DMS53 treated with DMSO at 0.1 percent for 48 hours (cell line): ENCODE measurements around the gene SFMBT2.

Source experiments
- DNase-seq: peaks from one replicate; lab custom pipeline; 2025; ENCODE audit not compliant: unreplicated experiment; lab: John Stamatoyannopoulos, UW

The SFMBT2 gene

DNA sequence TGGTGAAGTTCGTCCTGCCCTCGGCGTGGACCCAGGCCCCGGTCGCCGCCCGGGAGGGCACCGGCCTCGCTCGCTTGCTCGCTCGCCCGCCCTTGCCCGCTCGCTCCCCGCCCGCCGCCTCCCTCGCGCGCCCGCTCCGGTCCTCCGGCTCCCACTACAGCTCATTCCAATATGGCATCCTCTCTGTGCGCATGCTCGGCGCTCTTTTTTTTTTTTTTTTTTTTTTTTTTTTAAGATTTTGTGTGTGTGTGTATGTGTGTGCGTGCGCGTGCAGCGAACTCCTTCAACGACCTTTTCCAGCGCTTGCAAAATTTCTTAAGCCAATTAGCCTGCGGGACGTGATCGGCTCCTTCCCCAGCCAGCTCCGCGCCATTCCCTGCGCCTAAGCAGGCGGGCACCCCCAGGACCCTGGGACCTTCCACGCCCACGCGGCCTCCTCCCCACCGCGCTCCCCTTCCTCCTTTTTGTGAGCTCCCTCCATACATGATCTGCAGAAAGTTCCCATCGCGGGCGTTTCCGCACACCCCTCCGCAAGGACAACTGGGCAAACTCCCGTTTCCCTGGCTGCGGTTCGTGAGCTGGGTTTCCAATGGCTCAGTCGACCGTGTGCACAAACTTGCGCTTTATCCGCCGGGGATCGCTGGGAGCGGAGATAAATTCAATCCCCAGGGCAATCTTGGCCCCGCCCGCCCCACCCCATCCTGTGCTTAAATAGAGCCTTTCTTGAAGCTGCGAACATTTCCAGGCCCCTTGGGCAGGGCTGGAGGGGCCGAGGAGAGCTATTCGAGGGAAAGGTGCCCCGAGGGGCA lies at the start of gene SFMBT2:
SFMBT2 (minus strand) TSS at position 173 of the 809 bp plus-strand sequence. CDS start 29,136 bp downstream, outside the sequence.
- no peak for DNase-seq

DNA sequence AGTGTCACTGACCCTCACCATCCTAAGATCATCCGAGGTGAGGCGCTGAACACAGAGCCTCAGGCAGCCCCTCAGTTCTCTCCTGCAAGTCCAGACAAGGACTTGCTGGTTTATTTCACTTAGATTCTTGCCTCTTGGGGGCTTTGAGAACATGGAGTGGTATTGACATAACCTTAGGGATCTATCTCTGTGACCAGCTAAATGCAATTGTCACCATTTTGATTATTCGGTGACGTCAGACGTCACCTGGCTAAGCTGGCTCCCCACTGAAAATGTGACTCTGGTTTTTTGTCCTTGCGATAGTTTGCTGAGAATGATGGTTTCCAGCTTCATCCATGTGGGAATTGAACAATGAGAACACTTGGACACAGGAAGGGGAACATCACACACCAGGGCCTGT lies 49.2 kb upstream of the SFMBT2 start:
- no peak for DNase-seq

DNA sequence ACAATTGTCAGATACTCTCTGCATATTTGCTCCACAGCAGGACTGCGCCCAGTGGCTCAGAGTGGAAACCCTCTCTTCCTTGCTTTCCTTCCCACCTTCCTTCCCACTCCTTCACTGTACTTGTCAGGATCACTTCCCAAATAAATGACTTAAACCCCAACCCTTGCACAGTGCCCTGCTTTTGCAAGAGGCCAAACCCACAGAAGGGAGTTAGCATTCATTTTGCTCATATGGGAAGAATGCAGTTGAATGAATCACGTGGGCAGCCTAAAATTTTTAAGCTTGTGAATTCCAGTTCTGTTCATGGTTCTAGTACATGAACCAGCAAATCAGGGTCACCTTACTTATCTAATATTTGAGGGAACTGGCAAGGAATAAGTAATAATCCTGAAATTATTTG lies 47.7 kb upstream of the SFMBT2 start:
- DNase-seq, result no peak

DNA sequence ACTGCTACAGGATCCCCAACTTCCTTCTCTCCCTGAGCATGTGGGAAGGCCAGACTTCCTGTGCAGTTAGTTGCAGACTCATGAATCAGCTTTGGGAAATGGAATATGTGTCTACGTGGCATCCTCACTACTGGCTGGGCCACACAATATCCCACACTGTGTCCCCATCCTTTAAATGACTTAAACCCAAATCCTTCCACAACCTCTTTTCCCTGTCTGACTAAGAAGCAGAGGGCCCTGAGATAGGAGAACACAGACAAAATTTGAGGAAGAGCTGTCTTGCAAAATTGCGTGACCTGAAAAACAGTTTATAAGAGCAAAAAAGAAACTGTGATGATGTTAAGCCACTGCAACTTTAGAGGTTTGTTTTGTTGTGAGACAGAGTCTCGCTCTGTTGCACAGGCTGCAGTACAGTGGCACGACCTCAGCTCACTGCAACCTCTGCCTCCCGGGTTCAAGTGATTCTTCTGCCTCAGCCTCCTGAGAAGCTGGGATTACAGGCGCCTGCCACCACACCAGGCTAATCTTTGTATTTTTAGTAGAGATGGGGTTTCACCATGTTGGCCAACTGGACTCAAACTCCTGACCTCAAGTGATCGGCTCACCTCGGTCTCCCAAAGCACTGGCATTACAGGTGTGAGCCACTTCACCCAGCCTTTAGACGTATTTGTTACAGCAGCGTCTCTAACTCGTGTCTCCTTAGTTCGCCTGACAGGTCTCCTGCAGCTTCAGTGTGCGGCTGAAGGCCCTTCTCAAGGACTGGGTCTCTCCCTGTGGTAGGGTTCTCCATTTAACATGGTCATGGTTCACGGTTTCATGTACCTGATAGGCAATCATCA lies 46.9 kb upstream of the SFMBT2 start:
- DNase-seq, result no peak

DNA sequence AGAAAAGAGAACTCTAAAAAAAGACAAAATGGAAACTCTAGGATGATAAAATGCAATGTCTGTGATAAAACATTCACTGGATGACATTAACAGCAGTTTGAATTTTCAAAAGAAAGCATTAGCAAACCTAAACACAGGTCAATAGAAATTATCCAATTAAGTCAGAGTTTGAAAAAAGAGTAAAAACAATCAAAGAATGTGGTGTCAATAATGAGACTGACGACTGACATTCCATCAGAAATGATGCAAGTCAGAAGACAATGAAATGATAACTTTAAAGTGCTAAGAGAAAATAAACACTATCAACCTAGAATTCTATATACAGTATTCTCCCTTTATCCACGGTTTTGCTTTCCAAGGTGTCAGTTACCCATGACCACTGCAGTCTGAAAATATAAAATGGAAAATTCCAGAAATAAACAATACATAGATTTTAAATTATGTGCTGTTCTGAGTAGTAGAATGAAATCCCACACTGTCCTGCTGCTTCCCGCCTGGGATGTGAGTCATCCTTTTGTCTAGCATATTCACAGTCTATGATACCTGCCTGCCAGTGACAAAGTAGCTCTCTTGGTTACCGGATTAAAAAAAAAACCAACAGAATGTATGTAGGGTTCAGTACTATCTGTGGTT lies 38.3 kb upstream of the SFMBT2 start:
- no peak for DNase-seq

DNA sequence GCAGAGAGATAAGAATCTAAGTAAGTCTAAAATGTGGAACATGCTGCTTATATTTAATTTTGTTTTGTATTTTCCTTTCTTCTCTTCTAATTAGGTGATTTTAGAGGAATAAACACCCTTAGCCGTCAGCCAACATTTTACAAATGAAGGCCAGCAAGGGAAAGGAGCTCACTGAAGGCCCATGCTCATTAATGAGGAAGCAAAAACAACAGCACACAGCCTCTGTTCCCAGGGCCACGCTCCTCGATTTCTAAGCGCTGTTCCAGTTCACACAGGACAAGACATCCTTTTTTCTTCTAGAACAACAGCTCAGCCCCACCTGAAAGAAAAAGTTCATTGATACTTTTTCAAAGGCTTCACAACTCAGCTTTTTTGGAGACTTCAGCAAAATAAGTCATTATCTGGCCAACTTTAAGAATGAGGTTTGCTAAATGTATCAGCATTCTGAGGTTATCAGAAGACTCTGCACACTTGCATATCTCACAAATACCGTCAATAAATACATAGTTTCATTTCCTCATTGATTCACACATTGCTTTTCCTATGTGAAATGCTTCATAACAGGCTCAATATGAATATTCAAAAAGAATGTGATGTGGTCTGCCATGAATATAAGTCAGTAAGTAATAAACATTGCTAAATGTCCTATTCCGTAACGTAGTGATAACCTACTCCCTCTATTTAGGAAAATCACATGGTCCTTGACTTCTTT lies 34.8 kb upstream of the SFMBT2 start:
- no peak for DNase-seq

DNA sequence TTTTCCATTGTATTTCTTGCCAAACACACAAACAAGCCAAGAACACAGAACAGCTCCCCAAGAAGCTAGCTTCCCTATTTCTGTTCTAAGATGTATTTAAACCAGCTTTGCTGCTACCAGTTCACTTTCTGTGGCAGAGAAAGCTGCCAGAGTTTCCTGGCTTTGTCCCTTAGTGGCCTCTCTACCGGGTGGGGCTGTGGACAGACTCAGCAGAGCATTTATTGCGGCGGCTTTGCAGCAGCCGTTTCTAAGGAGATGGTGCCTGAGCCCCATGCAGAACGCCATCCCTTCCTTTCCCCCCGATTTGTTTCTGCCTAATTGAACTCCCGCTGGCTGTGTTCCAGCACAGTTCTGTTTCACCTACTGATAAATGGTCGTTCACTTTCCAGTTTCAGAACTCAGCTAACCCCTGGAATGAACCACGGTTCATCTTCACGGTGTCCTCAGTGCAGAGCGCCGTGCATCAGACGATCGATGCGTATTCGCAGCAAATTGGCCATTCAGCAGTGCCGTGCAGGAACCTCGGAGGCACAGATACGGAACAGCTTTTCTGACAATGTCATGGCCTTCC lies 33.8 kb upstream of the SFMBT2 start:
- DNase-seq, result no peak

DNA sequence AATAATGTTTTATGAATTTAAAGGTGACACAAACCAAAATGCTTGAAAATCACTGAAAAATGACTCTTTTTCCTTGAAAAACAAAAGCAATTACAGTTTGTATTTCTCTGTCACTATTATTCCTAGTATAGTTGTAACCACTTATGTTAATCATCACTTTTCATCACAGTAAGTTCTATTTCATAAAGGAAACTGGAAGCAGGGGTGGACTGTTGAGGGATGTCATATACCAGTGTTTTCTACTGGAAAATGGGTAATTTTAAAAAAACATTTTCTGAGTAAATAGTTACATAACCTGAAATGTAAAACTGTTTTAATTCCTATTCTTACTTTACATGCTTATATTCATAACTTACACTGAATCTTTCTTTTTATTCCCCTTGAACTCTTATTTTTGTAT lies 32.2 kb upstream of the SFMBT2 start:
- no peak for DNase-seq

DNA sequence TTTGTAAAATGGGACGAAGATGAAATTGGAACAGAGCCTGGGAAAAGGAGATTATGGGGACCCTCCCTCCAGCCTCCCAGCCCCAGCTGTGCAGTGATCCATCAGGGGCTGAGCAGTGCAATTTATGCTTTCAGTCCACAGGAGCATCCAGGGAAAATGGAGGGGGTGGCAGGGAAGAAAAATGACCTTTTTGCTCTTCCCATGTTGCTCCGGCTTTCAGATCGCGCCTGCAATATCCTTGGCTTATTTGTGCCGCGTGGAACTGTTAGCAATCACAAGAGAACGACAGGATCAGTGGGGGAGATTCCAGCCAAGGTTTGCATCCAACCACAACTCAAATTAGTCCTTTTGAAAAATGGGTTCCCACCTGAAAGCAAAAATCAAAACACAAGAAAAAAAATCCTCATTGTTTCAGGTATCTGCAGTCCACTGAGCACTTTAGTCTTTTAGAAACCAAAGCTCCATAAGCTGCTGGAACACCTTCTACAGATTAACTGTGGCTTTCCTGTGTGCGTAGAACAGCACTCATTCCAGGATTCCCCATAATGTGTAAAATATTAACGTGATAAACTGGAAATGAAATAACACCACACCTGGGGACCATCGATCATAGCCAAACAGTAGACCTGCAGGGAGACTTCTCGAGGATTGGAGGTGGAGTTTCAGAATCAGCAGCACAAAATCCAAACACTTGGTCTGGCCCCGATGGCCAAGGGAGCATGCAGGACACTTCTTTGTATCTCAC lies 30.7 kb upstream of the SFMBT2 start:
- no peak for DNase-seq

DNA sequence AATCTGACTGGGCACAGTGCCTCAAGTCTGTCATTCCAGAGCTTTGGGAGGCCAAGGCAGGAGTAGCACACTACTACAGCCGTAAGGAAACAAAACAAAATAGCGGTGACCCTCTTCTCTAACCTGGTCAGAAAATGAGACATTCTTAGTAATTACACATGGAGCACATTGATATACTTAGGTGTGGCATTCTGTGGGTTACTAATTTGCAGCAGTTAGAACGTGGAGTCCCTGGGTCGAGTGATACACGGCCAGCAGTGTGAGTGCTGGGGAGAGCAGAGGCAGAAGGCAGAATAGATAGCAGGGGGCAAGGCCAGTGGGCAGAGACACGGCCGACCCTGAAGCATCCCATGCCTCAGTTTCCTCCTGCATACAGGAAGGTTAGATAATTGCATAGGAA lies 28.9 kb upstream of the SFMBT2 start:
- DNase-seq, result no peak

DNA sequence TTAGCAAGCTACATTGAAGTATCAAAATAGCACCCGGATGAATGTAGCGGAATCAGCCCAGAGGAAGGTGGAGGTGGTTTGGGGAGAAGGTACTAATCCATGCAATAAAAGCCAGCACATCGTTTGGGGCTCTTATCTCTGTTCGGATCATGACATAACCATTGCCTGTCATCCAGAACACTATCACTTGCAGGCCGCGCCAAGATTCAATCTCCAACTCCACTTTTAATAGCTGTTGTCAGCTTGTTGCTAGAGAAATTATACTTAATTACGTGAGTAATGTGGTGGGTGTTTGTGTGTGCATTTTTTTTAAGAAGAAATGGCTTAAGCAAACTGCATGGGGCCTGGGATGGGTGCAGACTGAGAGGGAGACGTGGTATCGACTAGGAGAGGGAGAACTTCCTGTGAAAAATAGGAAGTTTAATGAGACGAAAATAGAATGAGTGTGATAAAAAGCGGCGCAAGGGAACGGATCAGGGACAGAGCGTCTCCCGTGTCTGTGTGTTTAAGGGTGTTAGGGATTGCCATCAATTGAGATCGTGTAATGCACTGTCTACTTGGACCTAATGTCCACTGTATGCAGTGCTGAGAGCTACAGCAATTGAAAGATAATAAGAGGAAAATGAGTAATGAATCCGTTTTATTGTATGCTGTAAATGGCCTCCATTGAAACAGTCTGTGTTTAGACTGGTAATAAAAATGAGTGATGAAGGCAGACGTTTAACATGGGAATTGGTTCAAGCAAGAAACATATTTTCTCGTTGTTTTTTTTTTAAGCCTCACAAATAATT lies 27.6 kb upstream of the SFMBT2 start:
- no peak for DNase-seq

DNA sequence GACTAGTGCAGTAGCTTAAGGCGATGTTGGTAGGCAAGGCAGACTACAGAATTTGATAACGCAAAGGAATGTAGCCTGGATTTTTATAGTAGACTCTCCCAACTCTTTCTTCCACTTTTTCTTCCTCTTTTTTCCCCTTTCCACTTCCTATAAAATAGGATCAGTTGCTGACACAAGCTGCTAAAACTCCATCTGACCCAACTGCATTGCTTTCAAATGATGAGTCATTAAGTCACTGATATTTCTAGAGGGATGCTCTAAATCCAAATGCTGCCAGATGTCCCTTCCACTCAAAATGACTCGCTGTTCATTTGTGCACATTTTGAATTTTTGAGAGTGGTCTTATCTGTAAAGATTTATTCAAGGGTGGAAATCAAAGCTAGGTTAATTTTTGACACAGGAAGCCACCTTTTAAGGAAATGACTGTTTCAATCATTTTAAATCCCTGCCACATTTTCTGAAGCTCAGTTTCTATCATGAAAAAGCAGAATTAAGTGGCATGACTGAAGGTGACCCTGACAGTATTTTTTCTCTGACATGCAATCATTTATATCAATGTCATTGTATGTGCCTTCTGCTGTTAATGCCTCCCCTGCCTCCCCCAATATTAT lies 25.8 kb upstream of the SFMBT2 start:
- DNase-seq, result no peak

DNA sequence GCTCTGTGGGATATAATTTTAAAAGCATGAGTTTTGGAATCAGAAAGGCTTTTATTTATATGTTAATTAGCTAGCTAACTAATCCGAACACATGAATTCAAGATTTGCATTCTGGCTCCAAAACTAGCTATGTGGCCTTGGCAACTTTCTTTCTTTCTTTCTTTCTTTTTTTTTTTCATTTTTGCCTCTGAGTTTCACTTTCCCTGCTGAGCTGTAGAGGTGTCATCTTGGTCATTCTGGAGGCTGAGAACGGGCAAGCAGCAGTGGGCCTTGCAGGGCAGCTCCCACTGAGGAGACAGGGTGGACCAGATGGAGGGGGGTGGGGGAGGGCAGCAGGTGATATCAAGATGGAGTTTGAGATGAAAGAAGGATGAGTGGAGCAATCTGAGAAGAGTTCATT lies 24.8 kb upstream of the SFMBT2 start:
- DNase-seq, result no peak

DNA sequence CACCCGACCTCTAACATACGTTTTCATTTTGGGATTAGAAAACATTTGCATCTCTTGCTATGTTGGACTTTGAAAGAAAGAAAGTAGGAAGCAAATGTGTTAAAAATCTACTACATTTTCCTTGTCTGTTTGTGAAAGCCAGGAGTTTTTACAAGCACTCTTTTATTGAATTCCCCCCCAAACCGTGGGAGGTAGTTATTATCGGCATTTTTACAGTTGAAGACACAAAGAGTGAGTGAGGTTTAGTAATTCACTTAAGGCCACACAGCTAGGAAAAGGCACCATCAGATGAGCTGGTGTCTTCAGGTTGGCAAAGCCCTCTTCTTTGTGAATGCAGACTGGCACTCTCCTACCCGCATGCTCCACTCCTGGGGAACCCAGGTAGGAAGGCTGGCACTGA lies 23.5 kb upstream of the SFMBT2 start:
- DNase-seq, result no peak

DNA sequence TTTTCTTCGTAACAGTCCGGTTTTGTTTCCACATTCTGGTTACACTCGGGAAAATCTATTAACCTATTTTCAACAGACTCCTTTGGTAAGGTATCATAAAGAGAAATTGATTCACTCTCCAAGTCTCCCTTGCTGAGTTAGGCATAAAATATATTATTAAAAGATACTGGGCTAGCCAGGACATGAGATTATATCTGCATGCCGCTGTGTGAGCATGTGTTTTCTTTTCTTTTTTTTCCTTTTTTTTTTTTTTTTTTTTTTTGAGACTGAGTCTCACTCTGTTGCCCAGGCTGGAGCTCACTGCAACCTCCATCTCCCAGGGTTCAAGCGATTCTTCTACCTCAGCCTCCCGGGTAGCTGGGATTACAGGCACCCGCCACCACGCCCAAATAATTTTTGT lies 23.0 kb upstream of the SFMBT2 start:
- no peak for DNase-seq

DNA sequence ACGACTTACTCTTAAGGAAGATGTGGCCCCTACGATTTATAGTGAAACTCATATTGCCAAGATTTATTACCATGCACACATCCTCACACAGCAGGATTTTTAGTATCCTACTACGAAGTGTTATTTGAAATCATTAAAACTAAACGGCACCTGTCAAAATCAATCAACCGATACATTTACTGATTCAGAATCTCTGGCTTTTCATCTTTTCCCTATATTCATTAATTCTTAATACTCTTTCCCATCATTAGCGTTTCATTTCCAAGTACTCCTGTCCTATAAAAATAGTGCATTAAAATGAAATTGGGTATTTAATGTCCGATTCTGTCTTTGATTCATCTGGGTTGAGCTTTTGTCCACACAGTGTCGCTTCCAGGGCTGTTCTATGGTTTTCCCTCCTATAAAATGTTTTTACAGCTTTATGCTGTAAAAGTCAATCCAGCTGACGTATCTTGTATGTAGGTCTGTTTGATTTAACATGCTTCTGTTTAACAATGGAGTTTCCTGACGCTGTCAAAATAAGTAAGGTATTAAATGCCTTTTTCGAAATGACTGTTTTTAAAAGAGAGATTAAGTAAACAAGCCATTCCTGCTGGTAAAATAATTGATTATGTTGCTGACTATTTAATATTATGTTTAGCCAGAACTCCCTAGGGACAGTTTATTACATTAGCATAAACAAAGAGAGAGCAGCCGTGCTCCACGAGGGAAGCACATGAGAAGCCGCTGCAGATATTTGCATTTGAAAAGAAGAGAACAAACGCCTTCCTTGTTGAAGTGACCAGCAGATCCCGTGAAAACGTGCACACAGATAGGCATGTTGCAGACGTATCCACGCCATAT lies 22.3 kb upstream of the SFMBT2 start:
- DNase-seq, result no peak

DNA sequence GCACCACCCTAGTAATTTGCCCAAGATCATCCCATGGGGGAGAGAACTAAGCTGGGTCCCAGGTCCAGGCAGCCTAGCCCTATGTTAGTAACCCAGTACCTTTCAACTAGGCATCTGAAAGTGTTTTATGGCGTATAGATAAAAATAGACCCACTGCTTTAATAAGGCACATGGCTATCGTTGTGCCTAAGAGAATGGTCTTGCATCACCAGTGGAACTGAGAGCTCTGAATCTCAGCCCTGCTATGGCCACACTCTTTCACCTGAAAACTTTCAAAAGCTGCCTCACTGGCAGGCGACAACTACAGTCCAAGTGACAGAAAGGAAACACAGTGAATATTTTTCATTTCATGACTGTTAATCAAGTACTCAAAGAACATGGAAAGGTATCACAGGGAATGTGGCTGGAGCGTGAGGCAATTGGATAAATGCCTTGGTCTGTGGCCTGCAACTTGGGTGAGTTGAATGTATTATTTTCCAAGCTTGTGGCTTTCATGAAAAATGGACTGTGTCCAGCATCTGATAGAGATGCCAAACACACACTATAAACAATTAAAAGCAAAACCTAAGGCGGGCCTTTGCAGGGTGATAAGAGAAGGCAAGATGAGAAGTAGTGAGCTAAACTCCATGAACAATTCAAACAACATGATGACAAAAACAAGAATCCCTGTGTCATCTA lies 18.0 kb upstream of the SFMBT2 start:
- no peak for DNase-seq

DNA sequence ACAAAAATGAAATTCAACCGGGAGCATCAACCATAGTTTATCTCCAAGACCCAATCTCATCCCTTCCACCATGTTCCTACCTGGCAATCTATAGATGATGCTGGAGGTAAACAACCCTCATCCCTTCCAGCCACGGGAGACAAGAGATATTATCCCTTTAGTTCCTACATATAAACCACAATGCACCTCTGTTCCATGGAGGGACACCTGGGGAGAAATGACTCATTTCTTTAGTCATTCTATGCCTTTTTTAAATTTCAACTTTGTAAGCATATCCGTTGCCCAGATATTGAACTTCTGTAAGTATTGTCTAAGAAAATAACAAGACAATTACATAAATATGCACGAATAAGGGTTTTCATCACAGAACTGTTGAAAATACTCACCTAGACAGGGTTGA lies 15.5 kb upstream of the SFMBT2 start:
- no peak for DNase-seq
